NB4 (cell line): Measurements from ENCODE around the gene CDYL.
"Not testable (repeated sequence)": the region's sequence is repeated elsewhere in the genome, so short reads cannot be mapped to it uniquely, and the experiment has no call there.

Experiments used
- DNase-seq: peaks from one replicate; pipeline ENCODE4 v3.0.0; 2010; ENCODE audit warnings: low read depth
- H3K4me3 ChIP-seq: one replicate; pipeline ENCODE4 v1.5.1; 2011; ENCODE audit warnings: mild to moderate bottlenecking, low read depth, low read length, moderate library complexity
- CTCF ChIP-seq: IDR thresholded peaks from one replicate; pipeline ENCODE4 v1.5.1; 2012; ENCODE audit warnings: low read depth, low read length
- MAX ChIP-seq: IDR thresholded peaks from 2 replicates; pipeline ENCODE4 v1.6.1; 2011; ENCODE audit warnings: low read depth, low read length
- MYC ChIP-seq: IDR thresholded peaks from 2 replicates; pipeline ENCODE4 v1.6.1; 2011; ENCODE audit warnings: low read depth, low read length
- POLR2A ChIP-seq: IDR thresholded peaks from 2 replicates; pipeline ENCODE4 v1.6.1; 2011; ENCODE audit warnings: mild to moderate bottlenecking; ENCODE audit not compliant: insufficient read length; ENCODE audit errors: extremely low read depth

Gene CDYL

GRCh38 chr6:4840169-4840568, 64.0 kb downstream of the CDYL start:
- no peak for TF ChIP-seq MYC
- no peak for DNase-seq
- H3K4me3 ChIP-seq: no peak overlapping the region

- no peak for DNase-seq
- H3K4me3 ChIP-seq: no peak overlapping the region
- TF ChIP-seq MYC (no peak), CTCF (peak; percentile 30), POLR2A (no peak)
Observed at GRCh38 chr6:4844108-4844507, 67.9 kb downstream of the CDYL start.

- H3K4me3 ChIP-seq: no peak overlapping the region
- DNase-seq: no peak
- no peak for TF ChIP-seq MYC
- no peak for TF ChIP-seq CTCF
Observed at GRCh38 chr6:4846387-4846786, 70.2 kb downstream of the CDYL start.

- DNase-seq: peak; percentile 44
- H3K4me3 ChIP-seq: no peak overlapping the region
- peak; percentile 30 for TF ChIP-seq CTCF
- TF ChIP-seq MAX: no peak
Observed at GRCh38 chr6:4848382-4849068, 72.3 kb downstream of the CDYL start.

- DNase-seq: no peak
- TF ChIP-seq MAX (no peak), CTCF (no peak), POLR2A (no peak), MYC (no peak)
Observed at GRCh38 chr6:4849226-4850022, 73.2 kb downstream of the CDYL start.

GRCh38 chr6:4851035-4851434, 74.8 kb downstream of the CDYL start:
- TF ChIP-seq MAX (no peak), MYC (no peak), CTCF (no peak), POLR2A (no peak)
- H3K4me3 ChIP-seq: no peak overlapping the region
- DNase-seq: no peak

More at GRCh38 chr6:4849226-4850022, 73.2 kb downstream of the CDYL start:
- no peak overlapping the region for H3K4me3 ChIP-seq

- H3K4me3 ChIP-seq, DNase-seq: not testable (repeated sequence)
Observed at GRCh38 chr6:4852186-4852585, 76.0 kb downstream of the CDYL start.
